Fibroblast of lung (primary cell): ENCODE results near the gene PCIF1. TPM values are rescaled to one million over a fixed set of nuclear protein-coding genes. Genes with fewer than 3 reads are reported as not detected.

ENCODE experiments used
- DNase-seq, 2 donors: peaks; one replicate each; pipeline versions ENCODE4 v3.0.0 to v3.0.0-alpha.2; 2010; ENCODE audit warnings: low read depth in 2 of 2
- H2AFZ ChIP-seq: 2 replicates; pipeline ENCODE4 v1.5.1; 2012; ENCODE audit warnings: low read length, control low read depth, inconsistent platforms
- H3K27ac ChIP-seq: 2 replicates; pipeline ENCODE4 v1.5.1; 2011; ENCODE audit warnings: low read length, control low read depth; ENCODE audit not compliant: insufficient read depth
- H3K27me3 ChIP-seq: 2 replicates; pipeline ENCODE4 v1.5.1; 2011; ENCODE audit warnings: mild to moderate bottlenecking, low read length; ENCODE audit not compliant: control insufficient read depth, insufficient read depth
- H3K36me3 ChIP-seq: 2 replicates; pipeline ENCODE4 v1.5.1; 2011; ENCODE audit warnings: low read length; ENCODE audit not compliant: control insufficient read depth, insufficient read depth
- H3K4me1 ChIP-seq: 2 replicates; pipeline ENCODE4 v1.5.1; 2011; ENCODE audit warnings: low read length; ENCODE audit not compliant: control insufficient read depth, insufficient read depth; ENCODE audit errors: extremely low read depth
- H3K4me2 ChIP-seq: 2 replicates; pipeline ENCODE4 v1.5.1; 2011; ENCODE audit warnings: low read length, control low read depth; ENCODE audit not compliant: insufficient read depth; ENCODE audit errors: extremely low read depth
- H3K4me3 ChIP-seq, 4 experiments: fragments of 200-600 bp in 1 of 4; sonication (generic) in 1 of 4; replicated peaks in 1 of 4; 2 replicates each; pipeline ENCODE4 v1.5.1; 2011 to 2016; ENCODE audit warnings: low read length in 4 of 4, low read depth in 3 of 4, mild to moderate bottlenecking in 3 of 4, control low read depth in 2 of 4, inconsistent platforms in 1 of 4, mixed read lengths in 1 of 4; ENCODE audit not compliant: insufficient read depth in 1 of 4; ENCODE audit errors: control extremely low read depth in 1 of 4
- H3K79me2 ChIP-seq: 2 replicates; pipeline ENCODE4 v1.5.1; 2012; ENCODE audit warnings: mild to moderate bottlenecking, low read length, inconsistent platforms; ENCODE audit not compliant: control insufficient read depth, insufficient read depth
- H3K9ac ChIP-seq: 2 replicates; pipeline ENCODE4 v1.5.1; 2011; ENCODE audit warnings: mild to moderate bottlenecking, low read length, control low read depth; ENCODE audit not compliant: insufficient read depth
- H3K9me3 ChIP-seq: 2 replicates; pipeline ENCODE4 v1.5.1; 2012; ENCODE audit warnings: low read depth, low read length; ENCODE audit not compliant: control insufficient read depth, insufficient read depth
- H4K20me1 ChIP-seq: 2 replicates; pipeline ENCODE4 v1.5.1; 2011; ENCODE audit warnings: low read length; ENCODE audit not compliant: control insufficient read depth, insufficient read depth; ENCODE audit errors: extremely low read depth
- EZH2 ChIP-seq: IDR thresholded peaks from 2 replicates; pipeline ENCODE4 v1.5.1; 2012; ENCODE audit warnings: low read length, control low read depth, mild to moderate bottlenecking; ENCODE audit errors: missing control alignments
- polyA plus RNA-seq, 2 donors: library from polyadenylated mRNA; depleted of rRNA in 1 of 2; stranded (reverse) in 1 of 2; unstranded in 1 of 2; fragments of >200 nt; gene quantifications; 2 replicates each; pipeline ENCODE4 v1.2.1, GENCODE V29; 2011 to 2012; ENCODE audit warnings: missing spikeins in 1 of 2
- total RNA-seq: library from RNA; depleted of rRNA; stranded (reverse); fragments of >200 nt; gene quantifications from 2 replicates; pipeline ENCODE4 v1.2.1, GENCODE V29; 2014
- TF ChIP-seq, protein P1 (sequence below), 2 donors: IDR thresholded peaks in 1 of 2; conservative IDR thresholded peaks in 1 of 2; 1 replicate in 1 of 2; 2 replicates in 1 of 2; pipeline ENCODE4 v1.5.1; 2011 to 2012; ENCODE audit warnings: low read length in 2 of 2, control low read depth in 1 of 2, inconsistent platforms in 1 of 2, low read depth in 1 of 2, mild to moderate bottlenecking in 1 of 2

Gene PCIF1
- total and polyA plus RNA-seq, 2 donors (not counting 1 experiment from before 2014, with no cell fraction given): 9.9 to 16.0 TPM

DNA sequence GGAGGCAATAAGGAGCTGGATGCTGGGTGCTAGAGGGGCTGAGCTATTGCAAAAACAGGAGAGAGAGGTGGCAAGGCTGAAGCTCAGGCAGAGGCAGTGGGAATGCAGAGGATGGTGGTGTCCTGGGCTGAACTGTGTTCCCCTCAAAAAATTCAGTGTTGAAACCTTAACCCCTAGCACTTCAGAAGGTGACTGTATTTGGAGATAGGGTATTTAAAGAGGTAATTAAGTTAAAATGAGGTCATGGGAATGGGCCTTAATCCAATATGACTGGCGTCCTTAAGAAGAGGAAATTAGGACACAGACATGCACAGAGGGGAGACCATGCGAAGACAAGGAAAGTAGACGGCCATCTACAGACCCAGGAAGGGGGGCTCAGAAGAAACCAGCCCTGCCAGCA is 62.7 kb downstream of the PCIF1 start:
- H3K4me1 ChIP-seq: no peaks in the 10 kb centered on the region
- DNase-seq: no peak
- H3K27ac ChIP-seq: no peak overlapping the region
- H3K4me2 ChIP-seq: no peak overlapping the region
- no peak overlapping the region for H2AFZ ChIP-seq
- H3K79me2 ChIP-seq: no peaks in the 10 kb centered on the region
- H3K36me3 ChIP-seq: no peaks in the 10 kb centered on the region
- no peaks in the 10 kb centered on the region for H3K9me3 ChIP-seq
- TF ChIP-seq EZH2: no peak
- TF ChIP-seq, protein P1, sequence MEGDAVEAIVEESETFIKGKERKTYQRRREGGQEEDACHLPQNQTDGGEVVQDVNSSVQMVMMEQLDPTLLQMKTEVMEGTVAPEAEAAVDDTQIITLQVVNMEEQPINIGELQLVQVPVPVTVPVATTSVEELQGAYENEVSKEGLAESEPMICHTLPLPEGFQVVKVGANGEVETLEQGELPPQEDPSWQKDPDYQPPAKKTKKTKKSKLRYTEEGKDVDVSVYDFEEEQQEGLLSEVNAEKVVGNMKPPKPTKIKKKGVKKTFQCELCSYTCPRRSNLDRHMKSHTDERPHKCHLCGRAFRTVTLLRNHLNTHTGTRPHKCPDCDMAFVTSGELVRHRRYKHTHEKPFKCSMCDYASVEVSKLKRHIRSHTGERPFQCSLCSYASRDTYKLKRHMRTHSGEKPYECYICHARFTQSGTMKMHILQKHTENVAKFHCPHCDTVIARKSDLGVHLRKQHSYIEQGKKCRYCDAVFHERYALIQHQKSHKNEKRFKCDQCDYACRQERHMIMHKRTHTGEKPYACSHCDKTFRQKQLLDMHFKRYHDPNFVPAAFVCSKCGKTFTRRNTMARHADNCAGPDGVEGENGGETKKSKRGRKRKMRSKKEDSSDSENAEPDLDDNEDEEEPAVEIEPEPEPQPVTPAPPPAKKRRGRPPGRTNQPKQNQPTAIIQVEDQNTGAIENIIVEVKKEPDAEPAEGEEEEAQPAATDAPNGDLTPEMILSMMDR (conservative IDR thresholded peaks at IDR 0.05 in 1 of 2, IDR thresholded peaks at IDR 0.05 in 1 of 2; ENCODE audit: low read depth in 1 of 2, low read length in 2 of 2): no peak
- H3K9ac ChIP-seq: no peak overlapping the region
- no peak overlapping the region for H3K4me3 ChIP-seq
- peaks cover 8% of the 10 kb centered on the region for H3K27me3 ChIP-seq
- H4K20me1 ChIP-seq: no peaks in the 10 kb centered on the region

Other genes starting within 250 kb of the PCIF1 start
- gene WFDC13, start 232.6 kb upstream of the PCIF1 start, total RNA-seq: not detected in 2 replicates
- not detected in 2 replicates for gene WFDC13, start 232.6 kb upstream of the PCIF1 start, polyA plus RNA-seq
- gene WFDC10B, start 229.7 kb upstream of the PCIF1 start, total RNA-seq: not detected in 2 replicates
- gene WFDC10B, start 229.7 kb upstream of the PCIF1 start, polyA plus RNA-seq: 0.22 TPM in 1 of 2 replicates, not detected in the other
- gene SPINT4, start 212.3 kb upstream of the PCIF1 start, total RNA-seq: not detected in 2 replicates
- gene SPINT4, start 212.3 kb upstream of the PCIF1 start, polyA plus RNA-seq: not detected in 2 replicates
- gene WFDC3, start 142.8 kb upstream of the PCIF1 start, total RNA-seq: 0.50 and 0.51 TPM in 2 replicates
- 1.7 TPM in 1 of 2 replicates, not detected in the other for gene WFDC3, start 142.8 kb upstream of the PCIF1 start, polyA plus RNA-seq
- 14.7 and 15.9 TPM in 2 replicates for gene DNTTIP1, start 142.7 kb upstream of the PCIF1 start, total RNA-seq
- gene DNTTIP1, start 142.7 kb upstream of the PCIF1 start, polyA plus RNA-seq: 37.4 and 43.2 TPM in 2 replicates
- 1.0 and 12.9 TPM in 2 replicates for gene UBE2C, start 122.0 kb upstream of the PCIF1 start, total RNA-seq
- gene UBE2C, start 122.0 kb upstream of the PCIF1 start, polyA plus RNA-seq: 23.7 and 104 TPM in 2 replicates
- gene TNNC2, start 107.4 kb upstream of the PCIF1 start, total RNA-seq: 1.3 and 1.8 TPM in 2 replicates
- gene TNNC2, start 107.4 kb upstream of the PCIF1 start, polyA plus RNA-seq: 1.2 and 1.4 TPM in 2 replicates
- gene SNX21, start 100.9 kb upstream of the PCIF1 start, total RNA-seq: 50.8 and 101 TPM in 2 replicates
- gene SNX21, start 100.9 kb upstream of the PCIF1 start, polyA plus RNA-seq: 21.8 and 23.3 TPM in 2 replicates
- gene ACOT8, start 77.3 kb upstream of the PCIF1 start, total RNA-seq: 35.2 and 44.4 TPM in 2 replicates
- gene ACOT8, start 77.3 kb upstream of the PCIF1 start, polyA plus RNA-seq: 18.0 and 22.6 TPM in 2 replicates
- 5.6 and 7.6 TPM in 2 replicates for gene ZSWIM3, start 77.1 kb upstream of the PCIF1 start, total RNA-seq
- 3.4 and 3.6 TPM in 2 replicates for gene ZSWIM3, start 77.1 kb upstream of the PCIF1 start, polyA plus RNA-seq
- 3.1 and 4.5 TPM in 2 replicates for gene ZSWIM1, start 53.5 kb upstream of the PCIF1 start, total RNA-seq
- gene ZSWIM1, start 53.5 kb upstream of the PCIF1 start, polyA plus RNA-seq: 3.4 and 4.9 TPM in 2 replicates
- gene SPATA25, start 47.1 kb upstream of the PCIF1 start, total RNA-seq: 1.5 and 3.6 TPM in 2 replicates
- gene SPATA25, start 47.1 kb upstream of the PCIF1 start, polyA plus RNA-seq: 0.11 and 0.19 TPM in 2 replicates
- gene NEURL2, start 43.5 kb upstream of the PCIF1 start, total RNA-seq: 7.1 and 8.0 TPM in 2 replicates
- gene NEURL2, start 43.5 kb upstream of the PCIF1 start, polyA plus RNA-seq: 0.75 and 0.77 TPM in 2 replicates
- gene CTSA, start 43.3 kb upstream of the PCIF1 start, total RNA-seq: 104 and 116 TPM in 2 replicates
- gene CTSA, start 43.3 kb upstream of the PCIF1 start, polyA plus RNA-seq: 364 and 413 TPM in 2 replicates
- 110 and 132 TPM in 2 replicates for gene PLTP, start 22.5 kb upstream of the PCIF1 start, total RNA-seq
- 28.5 and 63.1 TPM in 2 replicates for gene PLTP, start 22.5 kb upstream of the PCIF1 start, polyA plus RNA-seq
- 7.2 and 10.2 TPM in 2 replicates for gene ZNF335, start 37.5 kb downstream of the PCIF1 start, total RNA-seq
- 4.8 and 6.7 TPM in 2 replicates for gene ZNF335, start 37.5 kb downstream of the PCIF1 start, polyA plus RNA-seq
- gene MMP9, start 74.2 kb downstream of the PCIF1 start, total RNA-seq: not detected in 2 replicates
- gene MMP9, start 74.2 kb downstream of the PCIF1 start, polyA plus RNA-seq: not detected in 2 replicates
- gene SLC12A5, start 94.5 kb downstream of the PCIF1 start, total RNA-seq: 0.26 and 0.50 TPM in 2 replicates
- gene SLC12A5, start 94.5 kb downstream of the PCIF1 start, polyA plus RNA-seq: 0.11 and 0.27 TPM in 2 replicates
- gene NCOA5, start 155.3 kb downstream of the PCIF1 start, total RNA-seq: 8.1 and 10.0 TPM in 2 replicates
- 18.0 and 25.7 TPM in 2 replicates for gene NCOA5, start 155.3 kb downstream of the PCIF1 start, polyA plus RNA-seq
- 2.3 and 3.1 TPM in 2 replicates for gene CD40, start 183.6 kb downstream of the PCIF1 start, total RNA-seq
- gene CD40, start 183.6 kb downstream of the PCIF1 start, polyA plus RNA-seq: 0.54 and 1.5 TPM in 2 replicates